OCI-LY1 (cell line): ENCODE results near the gene ARHGAP1.

Source experiments
- EZH2 ChIP-seq: fragments of 200-600 bp; sonication (generic), shearing (Covaris generic); IDR thresholded peaks from 2 replicates; pipeline ENCODE4 v1.8.0; 2017; ENCODE audit warnings: borderline replicate concordance, mixed run types, mild to moderate bottlenecking, antibody characterized with exemption, low read length, moderate library complexity, mixed read lengths
- TF ChIP-seq, protein P1 (sequence below): fragments of 200-600 bp; sonication (generic), shearing (Covaris generic); IDR thresholded peaks from 2 replicates; pipeline ENCODE4 v1.5.1; 2017; ENCODE audit warnings: mild to moderate bottlenecking, antibody characterized with exemption, low read length, moderate library complexity, mixed read lengths

DNA sequence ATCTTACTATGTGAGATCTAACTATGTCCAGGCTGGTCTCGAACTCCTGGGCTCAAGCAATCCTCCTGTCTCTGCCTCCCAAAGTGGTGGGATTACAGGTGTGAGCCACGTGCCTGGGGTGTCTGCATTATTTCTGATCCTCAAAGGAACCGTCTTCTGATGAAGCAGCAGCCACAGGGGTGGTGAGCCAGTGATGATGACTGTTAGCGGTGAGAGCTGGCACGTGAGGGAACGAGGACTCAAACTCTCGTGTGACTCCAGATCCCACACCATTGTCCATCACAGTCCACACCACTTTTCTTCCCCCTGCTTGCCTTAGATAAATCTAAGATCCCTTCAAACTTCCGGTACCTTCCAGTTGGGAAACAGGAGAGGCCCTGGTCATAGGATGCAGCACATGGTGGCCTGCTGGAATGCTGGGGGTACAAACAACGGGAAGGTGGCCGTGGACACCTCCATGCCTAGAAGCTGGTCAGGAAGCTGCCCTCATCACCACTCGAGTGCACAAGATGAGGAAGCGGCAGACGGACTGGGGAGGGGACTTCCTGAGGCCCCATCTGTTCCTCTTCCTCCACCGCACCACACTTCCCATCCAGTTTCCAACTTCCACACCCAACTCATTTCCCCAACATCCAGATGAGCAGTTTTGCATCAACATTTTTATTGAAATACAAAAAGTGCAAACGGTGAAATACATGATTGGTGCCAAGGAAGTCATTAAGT is 23.8 kb downstream of the ARHGAP1 start:
- TF ChIP-seq, protein P1, sequence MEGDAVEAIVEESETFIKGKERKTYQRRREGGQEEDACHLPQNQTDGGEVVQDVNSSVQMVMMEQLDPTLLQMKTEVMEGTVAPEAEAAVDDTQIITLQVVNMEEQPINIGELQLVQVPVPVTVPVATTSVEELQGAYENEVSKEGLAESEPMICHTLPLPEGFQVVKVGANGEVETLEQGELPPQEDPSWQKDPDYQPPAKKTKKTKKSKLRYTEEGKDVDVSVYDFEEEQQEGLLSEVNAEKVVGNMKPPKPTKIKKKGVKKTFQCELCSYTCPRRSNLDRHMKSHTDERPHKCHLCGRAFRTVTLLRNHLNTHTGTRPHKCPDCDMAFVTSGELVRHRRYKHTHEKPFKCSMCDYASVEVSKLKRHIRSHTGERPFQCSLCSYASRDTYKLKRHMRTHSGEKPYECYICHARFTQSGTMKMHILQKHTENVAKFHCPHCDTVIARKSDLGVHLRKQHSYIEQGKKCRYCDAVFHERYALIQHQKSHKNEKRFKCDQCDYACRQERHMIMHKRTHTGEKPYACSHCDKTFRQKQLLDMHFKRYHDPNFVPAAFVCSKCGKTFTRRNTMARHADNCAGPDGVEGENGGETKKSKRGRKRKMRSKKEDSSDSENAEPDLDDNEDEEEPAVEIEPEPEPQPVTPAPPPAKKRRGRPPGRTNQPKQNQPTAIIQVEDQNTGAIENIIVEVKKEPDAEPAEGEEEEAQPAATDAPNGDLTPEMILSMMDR: no peak
- TF ChIP-seq EZH2: no peak
